Esophagus muscularis mucosa (tissue), 4 donors: ENCODE measurements around the gene SLC27A1.

Experiments used
- CTCF ChIP-seq, 3 experiments: fragments of 200-600 bp in 2 of 3; fragments of 450-650 bp in 1 of 3; sonication (generic) in 2 of 3; IDR thresholded peaks; one replicate each; pipeline ENCODE4 v1.5.1; 2017 to 2019; ENCODE audit warnings: antibody characterized with exemption in 3 of 3, mild to moderate bottlenecking in 2 of 3, moderate library complexity in 1 of 3
- EP300 ChIP-seq: sonication (generic); formaldehyde crosslinking; IDR thresholded peaks from one replicate; pipeline ENCODE4 v1.6.1; 2017; ENCODE audit warnings: antibody characterized with exemption
- POLR2A ChIP-seq: fragments of 450-650 bp; IDR thresholded peaks from one replicate; pipeline ENCODE4 v1.6.1; 2017; ENCODE audit warnings: antibody characterized with exemption, moderate library complexity, mild to moderate bottlenecking, low read depth

- no peak for TF ChIP-seq CTCF (IDR thresholded peaks at IDR 0.05)
- TF ChIP-seq POLR2A = no peak
- TF ChIP-seq EP300 = no peak
Observed at GRCh38 chr19:17550076-17550667, 79.8 kb downstream of the SLC27A1 start.
